BJ (cell line): ENCODE results near the gene PCDHGB4. TPM values are rescaled to one million over a fixed set of nuclear protein-coding genes. Genes with fewer than 3 reads are reported as not detected.

Experiments
- CTCF ChIA-PET: fragments of 350-600 bp; formaldehyde crosslinking; extraction: SDS; loops from one replicate; lab custom pipeline; 2021; ENCODE audit warnings: antibody characterized with exemption, inconsistent platforms; lab: Yijun Ruan, JAX
- POLR2A ChIA-PET: fragments of 300-600 bp; sonication (Branson Sonifier 250); formaldehyde crosslinking; extraction: SDS; loops from one replicate; lab custom pipeline; 2021; ENCODE audit warnings: antibody characterized with exemption; lab: Charles Lee
- DNase-seq: peaks from one replicate; pipeline ENCODE4 v3.0.0-alpha.2; 2011; ENCODE audit warnings: low read depth
- H3K27me3 ChIP-seq: 2 replicates; pipeline ENCODE4 v1.6.0; 2011; ENCODE audit warnings: low read length; ENCODE audit not compliant: control insufficient read depth, insufficient read depth
- H3K36me3 ChIP-seq: 2 replicates; pipeline ENCODE4 v1.5.1; 2011; ENCODE audit warnings: low read length; ENCODE audit not compliant: control insufficient read depth, insufficient read depth
- H3K4me3 ChIP-seq: 2 replicates; pipeline ENCODE4 v1.5.1; 2011; ENCODE audit warnings: low read depth, mild to moderate bottlenecking, control low read depth, low read length
- polyA plus RNA-seq: library from polyadenylated mRNA; depleted of rRNA; stranded (reverse); fragments of >200 nt; gene quantifications from 2 replicates; pipeline ENCODE4 v1.2.3, GENCODE V29; 2011
- TF ChIP-seq, protein P1 (sequence below): IDR thresholded peaks from 2 replicates; pipeline ENCODE4 v1.5.1; 2011; ENCODE audit warnings: low read depth, mild to moderate bottlenecking, control low read depth, inconsistent platforms, low read length, moderate library complexity; ENCODE audit not compliant: insufficient read depth

The PCDHGB4 gene
- polyA plus RNA-seq, 1 experiment = 11.8 TPM

GRCh38 chr5:141360685-141361084 is 26.8 kb upstream of the PCDHGB4 start:
- Histone ChIP-seq H3K4me3 (no peak overlapping the region), H3K36me3 (no peaks in the 10 kb centered on the region), H3K27me3 (peaks cover 2% of the 10 kb centered on the region; the same call in 1 of the 2 replicates)
- TF ChIP-seq, protein P1, sequence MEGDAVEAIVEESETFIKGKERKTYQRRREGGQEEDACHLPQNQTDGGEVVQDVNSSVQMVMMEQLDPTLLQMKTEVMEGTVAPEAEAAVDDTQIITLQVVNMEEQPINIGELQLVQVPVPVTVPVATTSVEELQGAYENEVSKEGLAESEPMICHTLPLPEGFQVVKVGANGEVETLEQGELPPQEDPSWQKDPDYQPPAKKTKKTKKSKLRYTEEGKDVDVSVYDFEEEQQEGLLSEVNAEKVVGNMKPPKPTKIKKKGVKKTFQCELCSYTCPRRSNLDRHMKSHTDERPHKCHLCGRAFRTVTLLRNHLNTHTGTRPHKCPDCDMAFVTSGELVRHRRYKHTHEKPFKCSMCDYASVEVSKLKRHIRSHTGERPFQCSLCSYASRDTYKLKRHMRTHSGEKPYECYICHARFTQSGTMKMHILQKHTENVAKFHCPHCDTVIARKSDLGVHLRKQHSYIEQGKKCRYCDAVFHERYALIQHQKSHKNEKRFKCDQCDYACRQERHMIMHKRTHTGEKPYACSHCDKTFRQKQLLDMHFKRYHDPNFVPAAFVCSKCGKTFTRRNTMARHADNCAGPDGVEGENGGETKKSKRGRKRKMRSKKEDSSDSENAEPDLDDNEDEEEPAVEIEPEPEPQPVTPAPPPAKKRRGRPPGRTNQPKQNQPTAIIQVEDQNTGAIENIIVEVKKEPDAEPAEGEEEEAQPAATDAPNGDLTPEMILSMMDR = no peak
- DNase-seq = no peak
- CTCF ChIA-PET = interaction anchor here (0.6 to 1.1 kb wide), 3 partner anchors 68 to 203 kb away, joined by 3 to 5 read pairs (median 4); no protein-coding TSS in a partner anchor
- POLR2A ChIA-PET = no interaction called here

DNA sequence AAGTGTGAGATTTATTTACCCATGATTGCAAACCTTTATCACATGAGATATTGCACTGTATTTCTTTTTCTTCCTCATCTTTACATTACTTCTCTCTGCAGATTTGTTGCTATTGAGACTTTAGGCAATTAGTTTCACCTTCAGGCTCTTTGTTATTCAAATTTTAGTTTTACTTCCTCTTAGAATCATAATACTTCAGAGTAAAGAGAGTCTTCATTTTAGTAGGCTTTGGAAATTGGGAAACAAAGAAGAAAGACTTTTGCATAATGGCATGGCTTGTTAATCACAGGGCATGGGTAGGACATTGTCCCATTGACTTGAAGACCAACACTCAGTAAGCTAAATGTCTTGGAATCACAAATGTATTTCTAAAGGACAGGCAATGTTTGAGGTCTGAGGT is 24.8 kb upstream of the PCDHGB4 start:
- CTCF ChIA-PET = interaction anchor here (1.0 to 2.4 kb wide), 2 partner anchors 9 to 201 kb away, joined by 3 to 17 read pairs; no protein-coding TSS in a partner anchor
- no peak for DNase-seq
- POLR2A ChIA-PET = no interaction called here
- Histone ChIP-seq H3K4me3 (no peak overlapping the region), H3K27me3 (peaks cover 2% of the 10 kb centered on the region; the same call in 1 of the 2 replicates), H3K36me3 (no peaks in the 10 kb centered on the region)
- TF ChIP-seq, protein P1 = no peak

- peak within 1 kb of the TSS; percentile 30 for H3K4me3 ChIP-seq
- TF ChIP-seq, protein P1 = peak; percentile 32; the same call in 1 of the 2 replicates
- H3K27me3 ChIP-seq = peaks cover 2% of the 10 kb centered on the region; the same call in 1 of the 2 replicates
- DNase-seq = no peak
- POLR2A ChIA-PET = no interaction called here
- CTCF ChIA-PET = interaction anchor here (0.6 to 2.6 kb wide), 19 partner anchors 9 to 228 kb away, joined by 3 to 17 read pairs (median 4); partner anchors contain the start of genes PCDHGA10, PCDHGA11, PCDHGA4 and PCDHGA6
- no peaks in the 10 kb centered on the region for H3K36me3 ChIP-seq
Observed at GRCh38 chr5:141363952-141364660, 23.4 kb upstream of the PCDHGB4 start, which contains the start of gene PCDHGA5. TSS of gene PCDHGA5 (plus strand) at chr5:141364162. CDS start at chr5:141364331, 169 bp downstream.

DNA sequence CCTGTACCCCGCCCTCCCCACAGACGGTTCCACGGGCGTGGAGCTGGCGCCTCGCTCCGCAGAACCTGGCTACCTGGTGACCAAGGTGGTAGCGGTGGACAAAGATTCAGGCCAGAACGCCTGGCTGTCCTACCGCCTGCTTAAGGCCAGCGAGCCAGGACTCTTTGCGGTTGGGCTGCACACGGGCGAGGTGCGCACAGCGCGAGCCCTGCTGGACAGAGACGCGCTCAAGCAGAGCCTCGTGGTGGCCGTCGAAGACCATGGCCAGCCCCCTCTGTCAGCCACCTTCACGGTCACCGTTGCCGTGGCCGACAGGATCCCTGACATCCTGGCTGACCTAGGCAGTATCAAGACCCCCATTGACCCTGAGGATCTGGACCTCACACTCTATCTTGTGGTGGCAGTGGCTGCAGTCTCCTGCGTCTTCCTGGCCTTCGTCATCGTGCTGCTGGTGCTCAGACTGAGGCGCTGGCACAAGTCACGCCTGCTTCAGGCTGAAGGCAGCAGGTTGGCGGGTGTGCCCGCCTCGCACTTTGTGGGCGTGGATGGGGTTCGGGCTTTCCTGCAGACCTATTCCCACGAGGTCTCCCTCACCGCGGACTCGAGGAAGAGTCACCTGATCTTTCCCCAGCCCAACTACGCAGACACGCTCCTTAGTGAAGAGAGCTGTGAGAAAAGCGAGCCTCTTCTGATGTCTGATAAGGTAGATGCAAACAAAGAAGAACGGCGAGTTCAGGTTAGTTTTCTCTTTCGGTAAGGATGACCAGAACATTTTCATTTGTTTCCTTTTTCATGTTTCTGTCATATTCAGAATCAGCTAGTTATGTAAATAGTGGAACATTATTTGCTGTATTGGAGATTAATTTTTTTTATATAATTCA is 21.2 kb upstream of the PCDHGB4 start:
- ChIA-PET POLR2A (no interaction called here), CTCF (interaction anchor here (0.6 to 1.4 kb wide), 3 partner anchors 10 to 424 kb away, joined by 3 read pairs; partner anchors contain the start of gene PCDHGA12)
- Histone ChIP-seq H3K27me3 (peaks cover 2% of the 10 kb centered on the region; the same call in 1 of the 2 replicates), H3K36me3 (no peaks in the 10 kb centered on the region), H3K4me3 (no peak overlapping the region)
- TF ChIP-seq, protein P1 = no peak
- DNase-seq = no peak
